HG02763 (cell line): ENCODE results near the gene PCDHA7.
"Not testable (repeated sequence)": the region's sequence is repeated elsewhere in the genome, so short reads cannot be mapped to it uniquely, and the experiment has no call there.

Experiments used
- ATAC-seq: cut with Tn5 transposase; IDR thresholded peaks from one replicate; pipeline ENCODE4 v1.9.1; 2021; ENCODE audit warnings: mild to moderate bottlenecking, moderate library complexity; ENCODE audit not compliant: unreplicated experiment

Gene PCDHA7

GRCh38 chr5:140862441-140863295 is 28.6 kb downstream of the PCDHA7 start:
- no peak for ATAC-seq

- ATAC-seq, result no peak
Observed at GRCh38 chr5:140868721-140869554, 34.9 kb downstream of the PCDHA7 start, which contains the start of gene PCDHA11. TSS of gene PCDHA11 (plus strand) at chr5:140868957. CDS start at chr5:140869104, 147 bp downstream.

- no peak for ATAC-seq
Observed at GRCh38 chr5:140869555-140869886, 35.5 kb downstream of the PCDHA7 start.

DNA sequence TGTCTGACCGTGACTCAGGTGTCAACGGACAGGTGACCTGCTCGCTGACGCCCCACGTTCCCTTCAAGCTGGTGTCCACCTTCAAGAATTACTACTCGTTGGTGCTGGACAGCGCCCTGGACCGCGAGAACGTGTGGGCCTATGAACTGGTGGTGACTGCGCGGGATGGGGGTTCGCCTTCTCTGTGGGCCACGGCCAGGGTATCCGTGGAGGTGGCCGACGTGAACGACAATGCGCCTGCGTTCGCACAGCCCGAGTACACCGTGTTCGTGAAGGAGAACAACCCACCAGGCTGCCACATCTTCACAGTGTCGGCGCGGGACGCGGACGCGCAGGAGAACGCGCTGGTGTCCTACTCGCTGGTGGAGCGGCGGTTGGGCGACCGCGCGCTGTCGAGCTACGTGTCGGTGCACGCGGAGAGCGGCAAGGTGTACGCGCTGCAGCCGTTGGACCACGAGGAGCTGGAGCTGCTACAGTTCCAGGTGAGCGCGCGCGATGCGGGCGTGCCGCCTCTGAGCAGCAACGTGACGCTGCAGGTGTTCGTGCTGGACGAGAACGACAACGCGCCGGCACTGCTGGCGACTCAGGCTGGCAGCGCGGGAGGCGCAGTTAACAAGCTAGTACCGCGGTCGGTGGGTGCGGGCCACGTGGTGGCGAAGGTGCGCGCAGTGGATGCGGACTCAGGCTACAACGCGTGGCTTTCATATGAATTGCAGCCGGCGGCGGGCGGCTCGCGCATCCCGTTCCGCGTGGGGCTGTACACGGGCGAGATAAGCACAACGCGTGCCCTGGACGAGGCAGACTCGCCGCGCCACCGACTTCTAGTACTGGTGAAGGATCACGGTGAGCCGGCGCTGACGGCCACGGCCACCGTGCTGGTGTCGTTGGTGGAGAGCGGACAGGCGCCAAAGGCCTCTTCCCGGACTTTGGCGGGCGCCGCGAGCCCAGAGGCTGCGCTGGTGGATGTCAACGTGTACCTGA is 36.4 kb downstream of the PCDHA7 start:
- no peak for ATAC-seq

DNA sequence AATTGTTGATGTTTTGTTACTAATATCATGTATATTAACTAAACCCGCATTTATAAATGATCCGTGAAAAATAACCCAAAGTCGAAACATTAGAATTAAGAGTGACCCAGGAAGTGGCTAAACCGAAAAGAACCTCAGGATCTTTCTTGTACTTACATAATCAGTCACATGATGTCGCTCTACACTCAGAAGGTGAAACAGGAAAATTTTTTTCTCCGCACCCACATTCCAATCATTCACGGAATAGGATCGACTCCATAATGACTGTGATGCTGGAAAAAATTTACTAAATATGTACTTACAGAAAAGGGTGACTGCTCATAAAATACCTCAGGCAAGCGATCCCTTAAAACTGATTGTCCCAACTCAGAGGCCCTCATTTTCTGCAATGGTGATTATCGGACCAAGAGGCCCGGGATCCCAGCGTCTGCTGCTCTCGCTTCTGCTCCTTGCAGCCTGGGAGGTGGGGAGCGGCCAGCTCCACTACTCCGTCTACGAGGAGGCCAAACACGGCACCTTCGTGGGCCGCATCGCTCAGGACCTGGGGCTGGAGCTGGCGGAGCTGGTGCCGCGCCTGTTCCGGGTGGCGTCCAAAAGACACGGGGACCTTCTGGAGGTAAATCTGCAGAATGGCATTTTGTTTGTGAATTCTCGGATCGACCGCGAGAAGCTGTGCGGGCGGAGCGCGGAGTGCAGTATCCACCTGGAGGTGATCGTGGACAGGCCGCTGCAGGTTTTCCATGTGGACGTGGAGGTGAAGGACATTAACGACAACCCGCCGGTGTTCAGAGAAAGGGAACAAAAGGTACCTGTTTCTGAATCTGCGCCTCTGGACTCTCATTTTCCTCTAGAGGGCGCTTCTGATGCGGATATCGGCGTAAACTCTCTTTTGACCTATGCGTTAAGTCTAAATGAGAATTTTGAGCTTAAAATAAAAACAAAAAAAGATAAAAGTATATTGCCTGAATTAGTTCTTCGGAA is 41.3 kb downstream of the PCDHA7 start, which contains the start of gene PCDHA12:
Gene PCDHA12 (plus strand): TSS at position 224 of the 981 bp plus-strand sequence. CDS start 165 bp downstream, at position 389.
- no peak for ATAC-seq

GRCh38 chr5:140876541-140877261 is 42.6 kb downstream of the PCDHA7 start:
- not testable (repeated sequence) for ATAC-seq

- no peak for ATAC-seq
Observed at GRCh38 chr5:140877262-140877581, 43.2 kb downstream of the PCDHA7 start.

DNA sequence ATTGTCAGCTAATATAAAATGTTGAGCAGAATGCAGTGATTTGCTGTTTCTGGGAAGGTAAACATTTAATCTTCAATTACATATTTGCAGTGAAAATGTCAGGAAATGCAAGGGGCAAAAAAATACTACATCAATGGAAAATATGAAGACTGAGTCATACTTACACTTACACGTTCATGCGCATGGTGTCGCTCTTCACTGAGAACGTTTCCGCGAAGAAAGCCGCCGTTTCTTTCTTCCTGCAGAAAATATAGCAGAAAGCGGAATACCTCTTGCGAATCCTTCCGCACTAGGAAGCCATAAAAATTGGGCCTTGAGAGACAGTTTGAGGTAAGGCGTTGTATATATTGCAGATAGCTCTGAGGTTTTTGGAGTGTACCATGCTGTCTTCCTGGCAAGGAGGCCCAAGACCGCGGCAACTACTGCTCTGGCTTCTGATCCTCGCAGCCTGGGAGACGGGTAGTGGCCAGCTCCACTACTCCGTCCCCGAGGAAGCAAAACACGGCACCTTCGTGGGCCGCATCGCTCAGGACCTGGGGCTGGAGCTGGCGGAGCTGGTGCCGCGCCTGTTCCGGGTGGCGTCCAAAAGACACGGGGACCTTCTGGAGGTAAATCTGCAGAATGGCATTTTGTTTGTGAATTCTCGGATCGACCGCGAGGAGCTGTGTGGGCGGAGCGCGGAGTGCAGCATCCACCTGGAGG is 48.0 kb downstream of the PCDHA7 start, which contains the start of gene PCDHA13:
Gene PCDHA13 (plus strand): TSS at position 236 of the 702 bp plus-strand sequence. CDS start 145 bp downstream, at position 381.
- no peak for ATAC-seq

- no peak for ATAC-seq
Observed at GRCh38 chr5:140882591-140882899, 48.5 kb downstream of the PCDHA7 start.

DNA sequence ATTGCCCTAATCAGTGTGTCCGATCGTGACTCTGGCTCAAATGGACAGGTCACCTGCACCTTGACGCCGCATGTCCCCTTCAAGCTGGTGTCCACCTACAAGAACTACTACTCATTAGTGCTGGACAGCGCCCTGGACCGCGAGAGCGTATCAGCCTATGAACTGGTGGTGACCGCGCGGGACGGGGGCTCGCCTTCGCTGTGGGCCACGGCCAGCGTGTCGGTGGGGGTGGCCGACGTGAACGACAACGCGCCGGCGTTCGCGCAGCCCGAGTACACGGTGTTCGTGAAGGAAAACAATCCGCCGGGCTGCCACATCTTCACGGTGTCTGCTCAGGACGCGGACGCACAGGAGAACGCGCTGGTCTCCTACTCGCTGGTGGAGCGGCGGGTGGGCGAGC is 49.3 kb downstream of the PCDHA7 start:
- no peak for ATAC-seq

DNA sequence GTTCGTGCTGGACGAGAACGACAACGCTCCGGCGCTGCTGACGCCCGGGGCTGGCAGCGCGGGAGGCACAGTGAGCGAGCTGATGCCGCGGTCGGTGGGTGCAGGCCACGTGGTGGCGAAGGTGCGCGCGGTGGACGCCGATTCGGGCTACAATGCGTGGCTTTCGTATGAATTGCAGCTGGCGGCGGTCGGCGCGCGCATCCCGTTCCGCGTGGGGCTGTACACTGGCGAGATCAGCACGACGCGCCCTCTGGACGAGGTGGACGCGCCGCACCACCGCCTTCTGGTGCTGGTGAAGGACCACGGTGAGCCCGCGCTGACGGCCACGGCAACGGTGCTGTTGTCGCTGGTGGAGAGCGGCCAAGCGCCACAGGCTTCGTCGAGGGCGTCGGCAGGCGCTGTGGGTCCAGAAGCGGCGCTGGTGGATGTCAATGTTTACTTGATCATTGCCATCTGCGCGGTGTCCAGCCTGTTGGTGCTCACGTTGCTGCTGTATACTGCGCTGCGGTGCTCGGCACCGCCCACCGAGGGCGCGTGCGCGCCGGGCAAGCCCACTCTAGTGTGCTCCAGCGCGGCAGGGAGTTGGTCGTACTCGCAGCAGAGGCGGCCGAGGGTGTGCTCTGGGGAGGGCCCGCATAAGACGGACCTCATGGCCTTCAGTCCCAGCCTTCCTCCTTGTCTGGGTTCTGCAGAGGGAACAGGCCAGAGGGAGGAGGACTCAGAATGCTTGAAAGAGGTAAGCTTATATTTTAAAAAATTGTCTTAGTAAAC is 50.0 kb downstream of the PCDHA7 start:
- ATAC-seq, result no peak
